ENCODE data around the gene PGLYRP4.

Gene PGLYRP4

GRCh38 chr1:153313288-153313687, 35.4 kb downstream of the PGLYRP4 start:
- Histone ChIP-seq H3K4me1 (ENCODE audit: control insufficient read depth, low read length) (no peaks in the 10 kb centered on the region), H3K79me2 (ENCODE audit: control insufficient read depth, low read length) (no peaks in the 10 kb centered on the region), H3K4me2 (ENCODE audit: low read length) (no peak overlapping the region), H3K27me3 (ENCODE audit: control insufficient read depth, low read length) (peaks cover 9% of the 10 kb centered on the region; the same call in 1 of the 2 replicates), H3K27ac (ENCODE audit: low read depth, low read length) (no peak overlapping the region), H3F3A (ENCODE audit: control insufficient read depth, insufficient read depth) (no peaks in the 10 kb centered on the region), H3K36me3 (ENCODE audit: control insufficient read depth, low read length) (no peaks in the 10 kb centered on the region), H3K9me3 (ENCODE audit: control insufficient read depth, insufficient read depth, low read length) (no peaks in the 10 kb centered on the region), H3K9me2 (replicated peaks; ENCODE audit: control insufficient read depth, low read length) (no peaks in the 10 kb centered on the region), H3K4me3 (ENCODE audit: low read length) (no peak overlapping the region), H4K20me1 (ENCODE audit: control insufficient read depth, insufficient read depth, low read depth, low read length) (no peaks in the 10 kb centered on the region)
- TF ChIP-seq, protein P1, sequence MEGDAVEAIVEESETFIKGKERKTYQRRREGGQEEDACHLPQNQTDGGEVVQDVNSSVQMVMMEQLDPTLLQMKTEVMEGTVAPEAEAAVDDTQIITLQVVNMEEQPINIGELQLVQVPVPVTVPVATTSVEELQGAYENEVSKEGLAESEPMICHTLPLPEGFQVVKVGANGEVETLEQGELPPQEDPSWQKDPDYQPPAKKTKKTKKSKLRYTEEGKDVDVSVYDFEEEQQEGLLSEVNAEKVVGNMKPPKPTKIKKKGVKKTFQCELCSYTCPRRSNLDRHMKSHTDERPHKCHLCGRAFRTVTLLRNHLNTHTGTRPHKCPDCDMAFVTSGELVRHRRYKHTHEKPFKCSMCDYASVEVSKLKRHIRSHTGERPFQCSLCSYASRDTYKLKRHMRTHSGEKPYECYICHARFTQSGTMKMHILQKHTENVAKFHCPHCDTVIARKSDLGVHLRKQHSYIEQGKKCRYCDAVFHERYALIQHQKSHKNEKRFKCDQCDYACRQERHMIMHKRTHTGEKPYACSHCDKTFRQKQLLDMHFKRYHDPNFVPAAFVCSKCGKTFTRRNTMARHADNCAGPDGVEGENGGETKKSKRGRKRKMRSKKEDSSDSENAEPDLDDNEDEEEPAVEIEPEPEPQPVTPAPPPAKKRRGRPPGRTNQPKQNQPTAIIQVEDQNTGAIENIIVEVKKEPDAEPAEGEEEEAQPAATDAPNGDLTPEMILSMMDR (IDR thresholded peaks at IDR 0.05; ENCODE audit: low read depth, low read length, poor library complexity, severe bottlenecking) = no peak
- no peak for TF ChIP-seq EZH2phosphoT487 (IDR thresholded peaks at IDR 0.05; ENCODE audit: borderline replicate concordance, low read length)

DNA sequence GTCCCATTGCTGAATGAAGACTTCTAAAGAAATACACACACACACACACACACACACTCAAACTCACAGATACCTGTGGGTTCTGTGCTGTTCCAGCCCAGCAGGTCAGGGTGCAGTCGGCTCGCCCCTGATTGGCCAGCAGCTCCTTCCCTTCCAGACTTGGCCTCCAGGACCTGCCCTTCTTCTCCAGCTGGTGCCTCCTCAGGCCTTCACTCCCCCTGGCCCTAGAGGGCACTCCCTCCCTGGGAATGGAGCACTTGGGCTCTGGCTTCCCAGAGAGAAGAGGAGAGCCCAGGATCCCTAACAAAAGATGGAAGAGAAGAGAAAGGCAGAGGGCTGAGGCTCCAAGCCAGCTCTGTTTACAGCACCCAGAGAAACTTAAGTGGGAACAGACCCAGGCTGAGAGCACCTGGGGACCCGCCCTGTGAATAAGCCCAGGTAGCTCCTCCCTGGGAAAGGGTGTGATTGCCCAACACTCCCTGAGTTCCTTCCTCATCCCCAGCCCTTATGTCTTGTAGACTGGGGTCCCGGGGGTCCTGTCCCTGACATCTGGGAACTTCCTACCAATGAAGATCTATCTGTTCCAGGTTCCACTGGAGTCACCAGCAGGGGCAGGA, 36.0 kb downstream of the PGLYRP4 start, which contains the start of gene PGLYRP3:
Gene PGLYRP3, minus strand, starts transcription at position 383 of the 617 bp plus-strand sequence. CDS start 2,287 bp downstream, outside the sequence.
- H3K4me3 ChIP-seq (ENCODE audit: low read length) = no peak within 1 kb of the TSS
- no peaks in the 10 kb centered on the region for H3K9me2 ChIP-seq (replicated peaks; ENCODE audit: control insufficient read depth, low read length)
- TF ChIP-seq, protein P1 (IDR thresholded peaks at IDR 0.05; ENCODE audit: low read depth, low read length, poor library complexity, severe bottlenecking) = no peak
- TF ChIP-seq EZH2phosphoT487 (IDR thresholded peaks at IDR 0.05; ENCODE audit: borderline replicate concordance, low read length) = no peak
- H3K36me3 ChIP-seq (ENCODE audit: control insufficient read depth, low read length) = no peaks in the 10 kb centered on the region
- H3K27me3 ChIP-seq (ENCODE audit: control insufficient read depth, low read length) = peaks cover 9% of the 10 kb centered on the region; the same call in 1 of the 2 replicates
- H3K4me1 ChIP-seq (ENCODE audit: control insufficient read depth, low read length) = no peaks in the 10 kb centered on the region
- H3K27ac ChIP-seq (ENCODE audit: low read depth, low read length) = no peak within 1 kb of the TSS
- H3K4me2 ChIP-seq (ENCODE audit: low read length) = no peak within 1 kb of the TSS
- no peaks in the 10 kb centered on the region for H3K79me2 ChIP-seq (ENCODE audit: control insufficient read depth, low read length)
- H4K20me1 ChIP-seq (ENCODE audit: control insufficient read depth, insufficient read depth, low read depth, low read length) = no peaks in the 10 kb centered on the region
- H3F3A ChIP-seq (ENCODE audit: control insufficient read depth, insufficient read depth) = no peaks in the 10 kb centered on the region
- no peaks in the 10 kb centered on the region for H3K9me3 ChIP-seq (ENCODE audit: control insufficient read depth, insufficient read depth, low read length)

DNA sequence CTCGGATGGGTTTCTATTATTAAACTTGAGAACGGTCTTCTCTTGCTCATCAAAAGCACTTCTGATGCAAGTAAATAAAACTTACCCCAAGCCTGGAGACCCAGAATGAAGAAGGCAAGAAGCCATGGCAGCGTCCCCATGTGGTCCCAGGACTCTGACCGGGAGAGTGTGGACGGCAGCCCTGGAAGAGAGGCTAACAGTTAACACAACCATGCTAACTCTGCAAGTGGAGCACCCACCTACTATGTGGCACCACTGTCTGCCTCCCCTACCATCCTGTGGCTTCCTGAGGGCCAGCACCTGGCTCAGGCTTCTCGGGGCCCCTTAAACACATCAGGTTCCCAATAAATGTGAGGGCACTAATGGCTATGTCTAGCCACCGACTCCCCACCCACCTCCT, 38.1 kb downstream of the PGLYRP4 start:
- TF ChIP-seq, protein P1 (IDR thresholded peaks at IDR 0.05; ENCODE audit: low read depth, low read length, poor library complexity, severe bottlenecking) = no peak
- TF ChIP-seq EZH2phosphoT487 (IDR thresholded peaks at IDR 0.05; ENCODE audit: borderline replicate concordance, low read length) = no peak
- Histone ChIP-seq H3K27me3 (ENCODE audit: control insufficient read depth, low read length) (peaks cover 9% of the 10 kb centered on the region; the same call in 1 of the 2 replicates), H3K27ac (ENCODE audit: low read depth, low read length) (no peak overlapping the region), H3K4me3 (ENCODE audit: low read length) (no peak overlapping the region), H3K9me2 (replicated peaks; ENCODE audit: control insufficient read depth, low read length) (no peaks in the 10 kb centered on the region), H3K4me1 (ENCODE audit: control insufficient read depth, low read length) (no peaks in the 10 kb centered on the region), H3K79me2 (ENCODE audit: control insufficient read depth, low read length) (no peaks in the 10 kb centered on the region), H4K20me1 (ENCODE audit: control insufficient read depth, insufficient read depth, low read depth, low read length) (no peaks in the 10 kb centered on the region), H3F3A (ENCODE audit: control insufficient read depth, insufficient read depth) (no peaks in the 10 kb centered on the region), H3K9me3 (ENCODE audit: control insufficient read depth, insufficient read depth, low read length) (no peaks in the 10 kb centered on the region), H3K36me3 (ENCODE audit: control insufficient read depth, low read length) (no peaks in the 10 kb centered on the region), H3K4me2 (ENCODE audit: low read length) (no peak overlapping the region)

All from DOHH2 (cell line).